Measurements from ENCODE around the gene CDK13.

GRCh38 chr7:39958038-39958437, 8.0 kb downstream of the CDK13 start:
- no peak for TF ChIP-seq POLR2A (IDR thresholded peaks at IDR 0.05; ENCODE audit: low read depth, low read length)
- no peak for TF ChIP-seq POU2F2 (IDR thresholded peaks at IDR 0.05; ENCODE audit: low read depth, low read length)
- TF ChIP-seq POLR2AphosphoS5 (IDR thresholded peaks at IDR 0.05; ENCODE audit: low read depth, low read length) = no peak

All from GM12891 (cell line).